Measurements from ENCODE around the gene C11orf98.
"Not testable (repeated sequence)": the region's sequence is repeated elsewhere in the genome, so short reads cannot be mapped to it uniquely, and the experiment has no call there.

Gene C11orf98

DNA sequence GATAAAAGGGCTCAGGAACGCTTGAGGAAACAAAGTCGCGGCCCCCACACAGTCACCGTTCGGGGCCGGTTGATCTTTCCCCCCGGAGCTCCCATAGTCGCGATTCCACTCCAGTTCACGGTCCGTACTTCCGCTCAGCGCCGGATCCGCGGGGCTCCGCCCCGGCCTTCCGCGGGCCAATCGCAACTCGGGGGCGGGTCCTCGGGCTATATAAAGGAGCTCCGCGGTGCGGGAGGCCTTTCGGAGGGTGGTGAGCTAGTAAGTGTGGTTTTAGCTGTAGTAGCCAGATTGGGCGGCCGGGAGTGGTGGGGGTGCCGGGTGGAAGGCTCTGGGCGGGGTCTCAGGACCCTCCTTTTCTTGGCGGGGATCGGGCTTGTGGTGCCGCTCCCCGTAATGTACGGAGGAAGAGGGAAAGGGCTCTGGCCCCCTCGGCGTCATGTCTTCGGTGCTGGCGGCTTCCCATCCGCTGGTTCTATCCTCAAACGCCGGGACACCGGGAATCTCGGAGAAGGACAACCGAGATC, at the start of gene C11orf98, which contains the start of gene CSKMT:
Gene C11orf98 (minus strand): TSS at position 136 of the 524 bp plus-strand sequence. CDS start 41 bp downstream, at position 95.
Gene CSKMT (plus strand): TSS at position 238 of the 524 bp plus-strand sequence. CDS start 568 bp downstream, outside the sequence.
- DNase-seq (ENCODE audit: low read depth in 2 of 2) = peak; percentile 92 to 93

DNA sequence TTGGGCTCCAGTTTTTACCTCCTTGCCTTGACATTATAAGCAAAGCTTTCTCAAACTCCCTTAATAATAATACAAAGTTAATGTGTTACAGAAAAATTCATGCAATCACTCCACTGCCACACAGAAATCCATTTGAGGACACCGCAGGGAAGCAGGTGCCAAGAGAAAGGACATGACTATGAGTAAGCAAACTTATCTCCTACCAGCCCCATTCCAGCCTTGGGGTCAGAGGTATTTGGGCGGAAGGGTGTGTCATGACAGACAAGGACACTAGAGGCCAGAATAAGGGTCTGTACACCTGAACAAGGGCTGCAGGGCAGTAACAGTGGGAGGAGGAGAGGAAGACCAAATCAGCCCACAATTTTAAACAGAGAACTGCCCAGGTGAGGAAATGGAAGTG, 48.3 kb upstream of the C11orf98 start:
- no peak for DNase-seq (ENCODE audit: low read depth in 2 of 2)

DNA sequence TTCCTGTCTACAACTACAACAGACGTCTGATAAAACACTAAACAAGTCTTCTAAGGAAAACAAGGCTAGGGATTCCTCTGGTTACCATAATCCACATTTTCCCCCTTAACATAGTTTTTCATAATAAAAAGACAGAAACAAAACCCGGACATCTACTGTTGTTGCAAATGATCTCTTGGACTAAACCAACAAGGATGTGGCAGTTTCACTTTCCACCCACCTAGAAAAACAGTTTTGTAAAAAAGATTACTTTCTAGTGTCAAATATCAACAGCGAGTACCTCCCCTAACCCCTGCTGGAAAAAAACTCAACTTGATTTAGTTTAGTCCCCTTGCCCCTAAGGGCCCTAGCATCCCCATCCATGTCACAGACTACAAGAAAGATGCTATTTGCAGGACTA, 47.9 kb upstream of the C11orf98 start:
- DNase-seq (ENCODE audit: low read depth in 2 of 2) = no peak

DNA sequence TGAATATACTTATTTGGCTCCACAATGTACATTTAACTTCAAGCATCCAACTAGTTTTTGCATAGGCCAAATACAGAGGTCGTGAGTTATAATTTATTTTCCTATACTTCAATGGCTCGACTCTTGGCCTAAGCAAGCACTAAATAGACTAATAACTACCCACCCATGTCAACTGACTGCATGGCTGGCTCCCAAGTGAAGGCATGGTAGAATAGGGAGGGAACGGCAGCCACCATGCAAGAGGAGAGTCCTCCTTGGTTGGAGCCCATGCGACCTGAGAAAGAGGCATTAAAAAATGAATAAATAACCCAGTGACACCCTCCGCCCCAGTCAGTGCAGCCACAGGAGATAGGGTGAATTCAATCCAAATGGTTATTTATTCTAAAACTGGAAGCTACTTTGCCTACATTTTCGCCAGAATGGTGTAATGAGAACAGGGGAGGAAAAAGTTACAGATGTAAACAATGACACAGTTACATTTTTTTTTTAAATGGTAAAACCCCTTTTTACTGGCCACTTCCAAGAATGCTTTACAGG, 47.3 kb upstream of the C11orf98 start:
- no peak for DNase-seq (ENCODE audit: low read depth in 2 of 2)

DNA sequence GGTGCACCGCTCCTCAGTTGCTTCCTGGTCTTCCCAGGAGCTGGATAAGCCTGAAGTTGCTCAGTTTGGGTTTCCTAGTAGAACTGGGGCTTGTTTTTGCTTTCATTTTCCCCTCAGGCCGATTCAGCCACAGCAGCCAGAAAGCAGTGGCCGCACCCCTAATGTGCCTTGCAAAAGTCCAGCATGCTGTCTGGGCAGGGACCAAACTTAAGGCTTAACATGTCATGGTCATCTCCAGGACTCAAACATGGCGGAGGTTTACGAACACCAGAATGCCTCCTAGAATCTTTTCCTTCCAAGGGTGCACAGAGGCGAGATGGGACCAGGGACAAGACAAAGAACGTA, 45.0 kb upstream of the C11orf98 start:
- DNase-seq (ENCODE audit: low read depth in 2 of 2) = no peak

DNA sequence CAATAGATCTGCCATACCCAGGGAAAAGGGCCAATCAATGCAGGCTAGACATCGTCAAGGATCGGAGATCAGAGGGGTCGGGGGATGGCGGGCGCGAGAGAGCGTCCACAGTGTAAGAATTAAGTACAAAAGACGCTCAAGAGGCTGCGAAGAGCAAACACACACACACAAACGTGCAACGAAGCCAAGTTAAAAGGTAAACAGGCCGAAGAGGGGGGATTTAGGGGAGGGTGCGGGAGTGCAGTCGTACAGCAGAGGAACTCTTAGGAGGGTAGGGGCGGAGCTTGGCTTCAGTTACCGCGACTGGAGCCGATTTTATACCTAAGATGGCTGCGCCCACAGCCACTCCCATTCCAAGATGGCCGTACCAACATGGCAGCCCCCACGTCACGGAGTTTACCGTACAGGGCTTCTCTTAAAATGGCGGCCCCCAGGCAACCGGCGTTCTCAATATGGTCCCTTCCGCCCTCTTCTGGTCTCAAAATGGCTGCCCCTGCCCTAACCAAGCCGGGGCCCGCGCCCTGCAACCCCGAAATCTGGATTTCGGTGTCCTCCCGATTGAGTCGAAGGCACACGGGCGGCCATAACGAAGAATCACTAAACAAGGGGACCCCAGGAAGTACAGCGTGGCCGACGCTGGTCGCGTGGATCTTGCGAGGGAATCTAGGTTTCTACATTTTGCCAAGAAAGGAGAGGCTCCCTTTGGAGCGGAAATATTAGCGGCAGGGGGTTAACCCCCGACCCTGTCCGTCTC, 44.4 kb upstream of the C11orf98 start:
- peak; percentile 92 to 94 for DNase-seq (ENCODE audit: low read depth in 2 of 2)

DNA sequence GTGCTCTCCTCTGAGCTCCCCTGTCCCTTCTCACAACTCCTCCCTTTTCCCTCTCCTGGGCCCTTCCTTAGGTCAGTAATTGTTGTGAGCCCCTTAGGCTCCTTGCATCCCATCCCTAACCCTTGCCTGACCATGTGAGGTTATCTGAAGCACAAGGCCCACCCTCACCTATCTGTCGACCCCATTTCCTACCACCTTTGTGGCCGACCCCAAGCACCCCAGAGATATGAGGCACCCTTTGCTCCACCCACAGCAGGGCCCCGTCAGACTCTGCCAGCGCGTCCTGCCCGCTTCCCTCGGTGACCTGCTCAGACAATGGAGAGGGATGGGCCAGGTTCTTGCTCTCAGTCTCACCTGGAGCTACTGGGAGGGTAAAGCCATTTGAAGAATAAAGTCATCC, 43.8 kb upstream of the C11orf98 start:
- DNase-seq (ENCODE audit: low read depth in 2 of 2) = no peak

DNA sequence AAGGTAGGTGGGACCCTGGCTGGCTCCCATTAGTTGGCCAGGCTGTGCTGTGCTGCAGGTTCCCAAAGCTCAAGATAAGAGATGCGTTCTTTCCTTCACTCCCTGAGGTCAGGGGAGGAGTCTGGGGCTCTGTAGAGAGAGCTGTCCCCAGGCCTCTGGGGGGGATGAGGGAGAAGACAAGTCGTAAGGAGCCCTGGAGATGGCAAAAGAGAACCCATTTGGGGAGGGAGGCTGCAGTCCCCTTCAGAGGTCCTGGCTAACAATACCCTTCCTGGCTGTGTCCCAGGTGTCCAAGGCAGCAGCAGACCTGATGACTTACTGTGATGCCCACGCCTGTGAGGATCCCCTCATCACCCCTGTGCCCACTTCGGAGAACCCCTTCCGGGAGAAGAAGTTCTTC, 43.4 kb upstream of the C11orf98 start:
- DNase-seq (ENCODE audit: low read depth in 2 of 2) = no peak

DNA sequence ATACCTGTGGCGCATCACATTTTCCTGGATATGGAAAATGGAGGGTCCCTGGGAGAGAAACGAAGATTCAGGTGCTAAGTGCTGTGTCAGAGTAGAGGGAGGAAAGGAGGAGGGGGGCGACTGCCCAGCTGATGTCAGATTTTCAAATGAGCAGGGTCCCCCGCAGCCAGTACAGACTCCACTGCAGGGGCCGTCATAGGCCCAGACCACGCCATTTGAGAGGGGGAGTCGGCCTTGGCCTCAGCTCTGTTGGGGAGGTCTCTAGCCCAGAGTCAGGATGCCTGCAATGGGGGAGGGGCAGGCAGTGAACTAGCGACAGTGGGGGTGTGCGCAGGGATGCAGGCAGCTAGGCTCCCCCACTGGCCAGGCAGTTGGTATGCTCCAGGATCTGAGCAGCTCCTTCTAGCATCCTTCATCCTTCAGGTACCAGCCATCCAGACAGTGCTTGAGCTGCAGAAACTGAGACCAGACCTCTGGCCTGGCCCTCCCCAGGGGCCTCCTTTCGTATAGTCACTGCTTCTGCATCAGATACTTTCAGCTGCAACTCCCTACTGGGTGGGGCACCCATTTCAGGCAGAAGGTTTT, 42.4 kb upstream of the C11orf98 start, which contains the start of the genes BSCL2 and GNG3:
Gene BSCL2 (minus strand): TSS at position 148 of the 585 bp plus-strand sequence. CDS start 229 bp downstream, outside the sequence.
Gene GNG3 (plus strand): TSS at position 400 of the 585 bp plus-strand sequence. CDS start 620 bp downstream, outside the sequence.
- no peak for DNase-seq (ENCODE audit: low read depth in 2 of 2)

DNA sequence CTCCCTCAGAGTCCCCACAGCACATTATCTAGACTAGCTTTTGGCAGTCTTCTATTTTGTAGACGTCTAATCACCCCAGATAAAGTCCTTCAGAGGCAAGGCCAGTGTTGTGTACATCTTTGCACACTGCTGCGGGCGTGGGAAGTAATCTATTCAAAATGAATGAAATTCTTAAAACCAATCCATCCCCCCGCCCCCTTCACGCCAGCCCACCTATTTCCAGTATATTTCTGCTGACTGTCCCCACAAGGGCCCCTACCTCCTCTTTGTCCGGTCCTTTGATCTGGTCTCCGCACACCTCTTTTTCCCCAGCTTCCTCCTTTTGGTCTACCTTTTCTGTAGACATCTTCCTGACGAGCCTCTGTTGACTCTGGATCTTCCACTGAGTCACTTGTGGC, 41.8 kb upstream of the C11orf98 start:
- no peak for DNase-seq (ENCODE audit: low read depth in 2 of 2)

DNA sequence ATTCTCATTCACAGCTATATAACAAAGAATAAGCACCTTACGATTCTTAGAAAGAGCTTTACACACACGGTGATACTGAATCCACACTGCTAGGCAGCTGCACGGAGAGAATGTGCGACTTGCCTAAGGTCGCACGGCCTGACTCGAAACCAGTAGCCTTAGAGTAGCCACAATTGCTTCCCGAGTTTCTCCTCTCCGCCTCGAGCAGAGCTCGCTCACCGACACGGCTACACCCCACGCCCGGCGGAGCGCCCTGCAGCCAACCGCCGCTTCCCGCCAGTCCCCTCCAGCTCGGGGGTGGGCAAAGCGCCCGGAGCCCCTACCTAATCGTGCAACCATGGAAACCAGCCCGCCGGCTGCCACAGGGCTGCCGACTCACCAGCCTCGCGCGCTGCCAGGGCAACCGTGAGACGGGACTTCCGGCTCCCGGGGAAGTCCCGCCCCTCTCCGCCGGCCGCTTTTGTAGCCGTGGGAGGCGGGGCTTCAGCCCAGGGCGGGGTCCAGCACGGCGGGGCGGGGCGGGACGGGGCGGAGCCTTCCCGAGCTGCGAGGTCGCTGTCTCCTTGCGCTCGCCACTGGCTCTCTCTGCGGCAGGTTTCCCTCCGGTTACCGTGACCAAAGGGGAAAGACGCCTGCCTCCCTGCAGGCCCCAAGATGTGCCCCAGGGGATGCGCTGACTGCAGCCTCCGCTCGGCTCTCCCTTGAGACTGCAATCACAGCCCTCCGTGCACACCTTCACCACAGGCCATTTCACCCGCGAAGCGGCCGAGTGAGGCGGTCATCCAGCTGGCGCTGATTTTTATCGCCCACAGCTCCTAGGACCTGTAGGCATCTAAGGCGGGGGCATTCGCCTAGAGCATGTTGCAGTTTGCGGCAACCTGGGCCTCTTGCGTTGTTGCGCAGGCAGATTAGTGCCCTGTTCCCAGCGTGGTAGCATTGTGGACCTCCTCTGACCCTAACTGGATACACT, 41.2 kb upstream of the C11orf98 start:
- DNase-seq (ENCODE audit: low read depth in 2 of 2) = peak; percentile 90 to 92

DNA sequence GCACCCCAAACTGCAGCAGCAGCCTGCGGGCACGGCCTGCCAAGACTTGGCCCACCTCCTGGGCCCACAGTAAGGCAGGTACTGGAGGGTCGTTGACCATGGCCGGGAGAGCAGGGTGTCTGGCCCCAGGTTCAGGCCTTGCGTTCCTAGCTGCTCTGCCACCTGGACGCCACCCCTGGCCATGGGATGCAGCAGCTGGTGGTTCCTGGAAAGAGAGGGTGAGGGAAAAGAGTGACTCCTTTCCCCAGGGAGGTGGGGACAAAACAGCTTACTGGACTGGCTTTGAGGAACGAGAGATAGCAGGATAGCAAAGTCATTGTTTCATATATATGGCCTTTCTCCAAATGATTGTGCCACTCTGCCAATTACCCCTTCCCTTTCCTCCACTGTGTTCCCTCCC, 40.4 kb upstream of the C11orf98 start:
- no peak for DNase-seq (ENCODE audit: low read depth in 2 of 2)

DNA sequence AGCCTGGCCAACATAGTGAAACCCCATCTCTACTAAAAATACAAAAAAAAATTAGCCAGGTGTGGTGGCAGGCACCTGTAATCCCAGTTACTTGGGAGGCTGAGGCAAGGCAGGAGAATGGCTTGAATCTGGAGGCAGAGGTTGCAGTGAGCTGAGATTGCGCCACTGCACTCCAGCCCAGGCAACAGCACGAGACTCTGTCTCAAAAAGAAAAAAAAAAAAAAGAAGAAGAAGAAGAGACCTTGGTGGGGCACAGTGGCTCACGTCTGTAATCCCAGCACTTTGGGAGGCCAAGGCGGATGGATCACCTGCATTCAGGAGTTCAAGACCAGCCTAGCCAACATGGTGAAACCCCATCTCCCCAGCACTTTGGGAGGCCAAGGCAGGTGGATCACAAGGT, 38.9 kb upstream of the C11orf98 start:
- not testable (repeated sequence) for DNase-seq (ENCODE audit: low read depth in 2 of 2)

DNA sequence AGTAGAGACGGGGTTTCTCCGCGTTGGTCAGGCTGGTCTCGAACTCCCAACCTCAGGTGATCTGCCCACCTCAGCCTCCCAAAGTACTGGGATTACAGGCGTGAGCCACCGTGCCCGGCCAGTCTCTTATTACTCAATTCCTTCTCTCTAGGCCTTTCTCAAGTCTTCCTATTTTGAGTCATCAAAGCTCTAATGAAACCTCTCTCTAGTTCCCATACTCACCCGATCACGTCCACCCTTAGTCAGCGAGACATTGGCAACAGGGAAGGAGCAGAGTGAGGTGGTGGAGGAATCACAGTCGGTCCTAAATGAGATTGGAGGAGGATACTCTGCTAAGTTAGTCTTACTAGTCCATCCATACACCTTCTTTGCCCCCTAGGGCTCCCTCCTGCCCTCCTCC, 37.2 kb upstream of the C11orf98 start:
- no peak for DNase-seq (ENCODE audit: low read depth in 2 of 2)

DNA sequence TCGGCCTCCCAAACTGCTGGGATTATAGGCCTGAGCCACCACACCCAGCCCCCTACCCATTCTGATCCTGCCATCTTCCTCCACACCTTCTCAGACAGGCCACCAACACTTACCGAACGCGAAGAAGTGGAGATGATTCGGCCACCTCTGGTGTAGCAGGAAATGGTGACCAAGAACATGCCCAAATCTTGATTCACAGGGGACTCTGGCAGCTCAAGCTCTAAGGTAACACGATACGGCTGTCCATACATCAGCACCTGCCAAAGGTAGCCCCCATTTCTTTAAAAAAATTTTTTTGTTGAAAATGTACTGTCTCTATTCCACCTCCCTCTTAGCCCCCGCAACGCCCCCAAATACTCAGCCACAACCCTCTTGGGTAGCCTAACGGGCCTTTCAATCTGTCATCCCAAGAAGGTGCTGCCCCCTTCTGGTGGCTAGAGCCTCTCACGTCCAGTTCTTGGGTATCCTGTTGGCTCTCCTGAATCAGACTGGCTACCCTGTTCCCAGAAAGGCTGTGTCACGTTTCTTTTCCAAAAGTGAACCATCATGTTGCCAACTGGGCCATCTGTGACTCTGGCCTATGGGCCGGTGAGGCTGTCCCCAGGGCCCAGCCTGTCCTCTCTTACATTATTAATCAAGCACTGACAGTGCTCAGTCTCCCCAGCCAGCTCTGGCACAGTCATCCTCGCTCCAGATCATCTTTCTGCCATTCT, 29.6 kb upstream of the C11orf98 start:
- no peak for DNase-seq (ENCODE audit: low read depth in 2 of 2)

DNA sequence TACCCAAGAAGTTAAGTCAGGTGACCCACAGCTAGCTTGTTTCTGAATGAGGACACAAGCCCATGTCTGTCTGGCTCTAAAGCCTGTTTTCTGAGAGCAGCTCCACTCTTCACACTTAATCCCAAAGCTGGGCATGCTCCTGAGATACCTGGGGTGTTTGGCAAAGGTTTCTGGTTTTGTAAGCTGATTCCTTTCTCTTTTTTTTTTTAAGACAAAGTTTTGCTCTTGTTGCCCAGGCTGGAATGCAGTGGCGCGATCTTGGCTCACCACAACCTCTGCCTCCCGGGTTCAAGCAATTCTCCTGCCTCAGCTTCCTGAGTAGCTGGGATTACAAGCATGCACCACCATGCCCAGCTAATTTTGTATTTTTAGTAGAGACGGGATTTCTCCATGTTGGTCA, 28.6 kb upstream of the C11orf98 start:
- DNase-seq (ENCODE audit: low read depth in 2 of 2) = not testable (repeated sequence)

DNA sequence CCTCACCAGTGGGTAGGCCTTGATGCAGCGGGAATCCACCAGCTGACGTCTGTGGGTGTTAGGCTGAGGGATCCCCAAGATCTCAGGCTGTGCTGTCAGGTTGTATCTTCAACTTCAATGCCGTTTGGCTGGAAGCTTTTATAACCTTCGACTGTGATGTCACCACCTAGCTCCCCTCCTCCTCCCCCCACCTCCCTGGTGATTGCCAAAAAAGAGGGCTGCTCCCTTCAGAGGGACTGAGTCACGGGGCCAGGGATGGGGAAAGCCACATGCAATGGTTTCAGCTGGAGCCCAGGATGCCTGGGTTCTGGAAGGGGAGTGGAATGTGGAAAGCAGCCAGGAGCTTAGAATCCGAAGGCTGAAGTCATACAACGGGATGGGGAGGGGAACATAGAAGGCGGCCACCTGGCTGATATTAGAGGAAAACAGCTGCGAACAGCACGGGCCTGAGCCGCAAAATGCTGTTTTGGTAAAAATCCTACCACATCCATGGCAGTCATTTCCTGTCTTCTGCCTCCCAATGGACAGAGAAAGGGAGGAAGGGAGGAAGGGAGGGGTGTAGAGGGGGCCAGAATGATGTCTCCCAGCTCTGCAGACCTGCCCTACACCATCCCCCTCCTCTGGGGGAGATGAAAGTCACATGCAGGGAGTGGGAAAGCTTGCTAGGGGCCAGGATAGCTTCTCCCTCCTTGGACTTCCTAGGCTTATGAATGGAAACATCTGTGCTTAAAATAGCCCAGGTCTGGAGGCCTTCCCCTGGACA, 24.6 kb upstream of the C11orf98 start, which contains the start of gene LRRN4CL:
Gene LRRN4CL (minus strand): TSS at position 110 of the 763 bp plus-strand sequence. CDS start 1,022 bp downstream, outside the sequence.
- no peak for DNase-seq (ENCODE audit: low read depth in 2 of 2)

DNA sequence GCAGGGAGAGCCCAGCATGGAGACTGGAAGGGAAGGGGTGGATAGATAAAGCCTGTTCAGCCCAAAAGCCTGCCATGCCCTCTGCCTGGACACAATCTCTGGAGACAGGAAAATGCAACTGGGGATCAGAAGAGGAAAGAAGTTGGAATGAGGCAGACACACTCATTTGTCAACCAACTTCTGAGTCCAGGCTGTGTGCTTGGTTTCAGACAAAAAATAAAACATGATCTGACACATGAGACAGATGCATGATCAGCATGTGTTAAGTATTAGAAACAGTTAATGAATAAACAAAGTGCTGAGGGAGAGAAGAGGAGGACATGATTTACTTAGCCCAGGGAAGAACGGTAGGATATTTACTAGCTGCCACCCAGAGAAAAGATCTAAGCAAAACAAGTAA, 23.5 kb upstream of the C11orf98 start:
- no peak for DNase-seq (ENCODE audit: low read depth in 2 of 2)

DNA sequence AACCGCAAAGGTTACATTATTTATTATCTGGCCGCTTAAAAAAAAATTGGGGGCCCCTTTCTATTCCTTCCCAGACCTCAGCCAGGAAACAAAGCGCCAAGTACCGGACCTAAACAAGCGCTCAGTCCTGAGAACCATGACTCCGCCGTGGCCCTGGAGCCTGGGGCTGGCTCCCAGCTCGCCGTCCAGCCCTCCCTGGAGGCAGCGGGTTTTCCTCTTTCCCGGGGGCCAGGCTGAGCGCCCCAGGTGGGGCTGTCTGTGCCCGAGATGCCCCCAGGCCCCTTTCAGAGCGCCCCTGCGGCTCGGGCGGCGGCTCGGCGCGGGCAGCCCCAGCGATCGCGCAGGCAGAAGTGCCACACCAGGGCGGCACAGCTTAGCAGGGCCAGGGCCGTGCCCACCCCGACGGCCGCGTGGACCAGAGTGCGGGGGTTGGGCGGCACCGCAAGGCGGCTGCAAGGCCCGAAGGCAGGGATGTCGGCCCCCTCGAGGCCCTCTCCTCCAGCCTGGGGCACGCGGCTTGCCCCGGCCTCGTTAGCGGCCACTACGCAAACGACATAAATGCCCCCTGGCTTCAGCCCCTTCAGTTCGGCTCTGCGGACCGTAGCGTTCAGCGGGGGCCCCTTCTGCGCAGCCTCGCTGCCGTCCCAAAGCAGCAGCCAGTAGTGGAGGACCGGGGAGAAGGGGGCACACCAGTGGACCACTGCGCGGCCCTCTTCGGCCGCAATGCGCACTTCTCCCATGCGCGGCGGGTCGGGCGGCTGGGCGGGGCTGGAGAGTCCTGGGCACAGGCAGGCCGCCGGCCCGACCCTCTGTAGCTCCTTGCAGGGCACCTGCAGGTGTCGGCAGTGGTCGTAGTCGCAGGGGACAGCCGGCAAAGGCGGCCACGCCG, 22.7 kb upstream of the C11orf98 start:
- DNase-seq (ENCODE audit: low read depth in 2 of 2) = no peak

Data from stimulated activated CD8-positive, alpha-beta memory T cell treated with anti-CD3 and anti-CD28 coated beads, Interleukin-15, amount 100 ng/mL, for 48 hours (primary cell).